SW 1271 (cell line): ENCODE results near the gene AGO4.
"Not testable (repeated sequence)": the region's sequence is repeated elsewhere in the genome, so short reads cannot be mapped to it uniquely, and the experiment has no call there.

Experiments used
- DNase-seq, 2 experiments: peaks; one replicate each; lab custom pipeline; 2025; lab: John Stamatoyannopoulos, UW

Gene AGO4

GRCh38 chr1:35863881-35864625 is 56.2 kb downstream of the AGO4 start:
- no peak for DNase-seq

- no peak for DNase-seq
Observed at GRCh38 chr1:35864813-35865212, 57.0 kb downstream of the AGO4 start.

- no peak for DNase-seq
Observed at GRCh38 chr1:35866991-35867390, 59.2 kb downstream of the AGO4 start.

- not testable (repeated sequence) for DNase-seq
Observed at GRCh38 chr1:35869245-35869950, 61.6 kb downstream of the AGO4 start.

- DNase-seq = no peak
Observed at GRCh38 chr1:35870651-35871309, 63.0 kb downstream of the AGO4 start.

GRCh38 chr1:35873243-35873750 is 65.5 kb downstream of the AGO4 start:
- DNase-seq = no peak

GRCh38 chr1:35874115-35874514 is 66.3 kb downstream of the AGO4 start:
- DNase-seq = not testable (repeated sequence)

- no peak for DNase-seq
Observed at GRCh38 chr1:35876988-35877387, 69.2 kb downstream of the AGO4 start.

GRCh38 chr1:35881850-35882273 is 74.0 kb downstream of the AGO4 start:
- DNase-seq = no peak

GRCh38 chr1:35882586-35882944 is 74.7 kb downstream of the AGO4 start:
- no peak for DNase-seq

GRCh38 chr1:35882945-35883634 is 75.3 kb downstream of the AGO4 start, which contains the start of gene AGO1:
TSS of gene AGO1 (plus strand) at chr1:35883209. CDS start at chr1:35883422, 213 bp downstream.
- peak; percentile 7 to 78 for DNase-seq

GRCh38 chr1:35883635-35884101 is 75.9 kb downstream of the AGO4 start:
- DNase-seq = peak in 1 of 2 experiments; percentile 15

- no peak for DNase-seq
Observed at GRCh38 chr1:35884934-35885333, 77.1 kb downstream of the AGO4 start.

- no peak for DNase-seq
Observed at GRCh38 chr1:35885961-35886558, 78.2 kb downstream of the AGO4 start.

GRCh38 chr1:35886577-35887431 is 79.0 kb downstream of the AGO4 start:
- DNase-seq = no peak

GRCh38 chr1:35887508-35887907 is 79.7 kb downstream of the AGO4 start:
- no peak for DNase-seq

- no peak for DNase-seq
Observed at GRCh38 chr1:35888255-35888654, 80.4 kb downstream of the AGO4 start.

- DNase-seq = not testable (repeated sequence)
Observed at GRCh38 chr1:35888981-35889380, 81.2 kb downstream of the AGO4 start.

GRCh38 chr1:35893051-35893879 is 85.4 kb downstream of the AGO4 start:
- no peak for DNase-seq

GRCh38 chr1:35894183-35894582 is 86.4 kb downstream of the AGO4 start:
- no peak for DNase-seq
